Endodermal cell (in vitro differentiated cells): ENCODE measurements around the gene IKZF2. TPM values are rescaled to one million over a fixed set of nuclear protein-coding genes. Genes with fewer than 3 reads are reported as not detected.

Source experiments
- DNase-seq: peaks from one replicate; pipeline ENCODE4 v3.0.0-alpha.2; 2017
- H3K27ac ChIP-seq: 2 replicates; pipeline ENCODE4 v1.5.1; 2013; ENCODE audit warnings: mild to moderate bottlenecking, low read depth, low read length, moderate library complexity
- H3K27me3 ChIP-seq: 2 replicates; pipeline ENCODE4 v1.6.1; 2013; ENCODE audit warnings: mild to moderate bottlenecking, low read length, moderate library complexity; ENCODE audit not compliant: insufficient read depth, control insufficient read depth, poor library complexity, severe bottlenecking
- H3K36me3 ChIP-seq: 2 replicates; pipeline ENCODE4 v1.7.0; 2013; ENCODE audit warnings: mild to moderate bottlenecking, low read length, moderate library complexity; ENCODE audit not compliant: control insufficient read depth, insufficient read depth
- H3K4me1 ChIP-seq: one replicate; pipeline ENCODE4 v1.7.0; 2013; ENCODE audit warnings: low read length; ENCODE audit not compliant: control insufficient read depth, insufficient read depth
- H3K4me3 ChIP-seq: 2 replicates; pipeline ENCODE4 v1.5.1; 2013; ENCODE audit warnings: mild to moderate bottlenecking, low read length, moderate library complexity
- H3K9ac ChIP-seq: 2 replicates; pipeline ENCODE4 v1.6.1; 2013; ENCODE audit warnings: mild to moderate bottlenecking, low read length, moderate library complexity; ENCODE audit not compliant: poor library complexity, severe bottlenecking; ENCODE audit errors: extremely low read depth
- H3K9me3 ChIP-seq: 2 replicates; pipeline ENCODE4 v1.6.1; 2013; ENCODE audit warnings: mild to moderate bottlenecking, low read length, moderate library complexity; ENCODE audit not compliant: control insufficient read depth
- H3K27ac Mint-ChIP-seq: 2 replicates; pipeline ENCODE4 v1.8.0; 2020; ENCODE audit warnings: mixed read lengths
- H3K27me3 Mint-ChIP-seq: 2 replicates; pipeline ENCODE4 v1.8.0; 2021; ENCODE audit warnings: mild to moderate bottlenecking, mixed read lengths; ENCODE audit not compliant: insufficient read depth
- H3K36me3 Mint-ChIP-seq: 2 replicates; pipeline ENCODE4 v1.8.0; 2020; ENCODE audit warnings: low read depth, mixed read lengths
- H3K4me1 Mint-ChIP-seq: 2 replicates; pipeline ENCODE4 v1.8.0; 2020; ENCODE audit warnings: mixed read lengths
- H3K4me3 Mint-ChIP-seq: 2 replicates; pipeline ENCODE4 v1.8.0; 2020; ENCODE audit warnings: mild to moderate bottlenecking, moderate library complexity, mixed read lengths
- H3K9me3 Mint-ChIP-seq: 2 replicates; pipeline ENCODE4 v1.8.0; 2020; ENCODE audit warnings: mild to moderate bottlenecking, mixed read lengths
- CTCF ChIP-seq: fragments of 200-600 bp; sonication (generic); conservative IDR thresholded peaks from 2 replicates; pipeline ENCODE4 v1.5.0; 2021; ENCODE audit warnings: antibody characterized with exemption, mild to moderate bottlenecking
- WGBS, 2 experiments: methylation state at CpG; one replicate each; pipeline versions ENCODE4 v1.1.5 to v1.1.7; 2013; ENCODE audit warnings: missing lambda C conversion rate in 2 of 2, mixed read lengths in 1 of 2; ENCODE audit not compliant: insufficient coverage in 1 of 2, insufficient read length in 1 of 2; 5-methylcytosine and 5-hydroxymethylcytosine counted together
- total RNA-seq, 2 donors: library from RNA; stranded (reverse); fragmentation: NEBNext Ultra II Directional in 1 of 2; extraction: Animal tissue kit (Norgen Biotek cat#: 25700) in 1 of 2; gene quantifications; 2 replicates in 1 of 2; 3 replicates in 1 of 2; pipeline ENCODE4 v1.2.1, GENCODE V29; 2021

IKZF2 gene
- total RNA-seq, 2 donors from 2014 or later: 3.9 to 8.7 TPM

- no peak for TF ChIP-seq CTCF
- no peaks in the 10 kb centered on the region for H3K27me3 Mint-ChIP-seq
- no peak for DNase-seq
- 92 to 100% methylated on average over 1 of the region's 1 CpG for WGBS, 2 experiments
- no peaks in the 10 kb centered on the region for H3K9me3 ChIP-seq
- no peak overlapping the region for H3K27ac ChIP-seq
- H3K36me3 ChIP-seq: no peaks in the 10 kb centered on the region
- no peak overlapping the region for H3K9ac ChIP-seq
- no peaks in the 10 kb centered on the region for H3K4me1 ChIP-seq
- no peak overlapping the region for H3K4me3 Mint-ChIP-seq
- H3K4me3 ChIP-seq: no peak overlapping the region
- H3K36me3 Mint-ChIP-seq: no peaks in the 10 kb centered on the region
- no peaks in the 10 kb centered on the region for H3K27me3 ChIP-seq
- peaks cover 5% of the 10 kb centered on the region for H3K4me1 Mint-ChIP-seq
- no peaks in the 10 kb centered on the region for H3K9me3 Mint-ChIP-seq
- H3K27ac Mint-ChIP-seq: no peak overlapping the region
Observed at GRCh38 chr2:213175673-213176247, 24.3 kb upstream of the IKZF2 start.

- H3K36me3 Mint-ChIP-seq: no peaks in the 10 kb centered on the region
- TF ChIP-seq CTCF: no peak
- no peaks in the 10 kb centered on the region for H3K9me3 Mint-ChIP-seq
- no peak overlapping the region for H3K9ac ChIP-seq
- no peaks in the 10 kb centered on the region for H3K36me3 ChIP-seq
- peaks cover 4% of the 10 kb centered on the region for H3K4me1 ChIP-seq
- no peak for DNase-seq
- H3K9me3 ChIP-seq: no peaks in the 10 kb centered on the region
- no peak overlapping the region for H3K27ac ChIP-seq
- H3K27ac Mint-ChIP-seq: no peak overlapping the region
- H3K4me3 Mint-ChIP-seq: no peak overlapping the region
- no peaks in the 10 kb centered on the region for H3K27me3 ChIP-seq
- peaks cover 11% of the 10 kb centered on the region for H3K4me1 Mint-ChIP-seq
- 89 to 100% methylated on average over 1 of the region's 1 CpG for WGBS, 2 experiments
- no peaks in the 10 kb centered on the region for H3K27me3 Mint-ChIP-seq
- H3K4me3 ChIP-seq: no peak overlapping the region
Observed at GRCh38 chr2:213172641-213173040, 21.2 kb upstream of the IKZF2 start.

- Histone ChIP-seq H3K9ac (no peak overlapping the region), H3K36me3 (no peaks in the 10 kb centered on the region), H3K27me3 (no peaks in the 10 kb centered on the region), H3K4me1 (peaks cover 4% of the 10 kb centered on the region), H3K27ac (no peak overlapping the region), H3K4me3 (no peak overlapping the region), H3K9me3 (no peaks in the 10 kb centered on the region)
- WGBS, 2 experiments: 91 to 100% methylated on average over 4 of the region's 4 CpGs
- Mint-ChIP-seq H3K27ac (no peak overlapping the region), H3K4me3 (no peak overlapping the region), H3K27me3 (no peaks in the 10 kb centered on the region), H3K36me3 (no peaks in the 10 kb centered on the region), H3K9me3 (no peaks in the 10 kb centered on the region), H3K4me1 (peaks cover 11% of the 10 kb centered on the region)
- no peak for DNase-seq
- TF ChIP-seq CTCF: no peak
Observed at GRCh38 chr2:213171147-213171546, 19.7 kb upstream of the IKZF2 start.
